K562 (cell line): ENCODE results near the gene STUB1. TPM values are rescaled to one million over a fixed set of nuclear protein-coding genes. Genes with fewer than 3 reads are reported as not detected.

ENCODE experiments used
- ATAC-seq: fragments of 200-7000 bp; cut with Tn5 transposase; 3 replicates; pipeline ENCODE4 v1.9.1; 2020; ENCODE audit warnings: moderate library complexity
- BruUV-seq: library from RNA; stranded (reverse); fragments of 400-500 nt; replicated peaks from 2 replicates; lab custom pipeline; 2021; lab: Mats Ljungman, UMichigan
- CTCF ChIA-PET: fragments of 300-600 bp; formaldehyde crosslinking; extraction: SDS; loops from one replicate; lab custom pipeline; 2021; ENCODE audit warnings: low intra/inter-chr PET ratio; lab: Yijun Ruan, JAX
- POLR2A ChIA-PET: fragments of 300-600, 350-650 bp; sonication (Branson Sonifier 250); formaldehyde crosslinking; extraction: SDS; loops from one replicate; lab custom pipeline; 2021; ENCODE audit warnings: antibody characterized with exemption, inconsistent platforms; lab: Yijun Ruan, JAX
- DNase-seq, 4 experiments: peaks; one replicate each; pipeline versions ENCODE4 v3.0.0 to v3.0.0-alpha.2; 2011 to 2018; ENCODE audit warnings: low spot score in 3 of 4, mixed read lengths in 3 of 4; ENCODE audit errors: extremely low read depth in 1 of 4
- FAIRE-seq: peaks from 2 replicates; lab custom pipeline; 2011; peaks lifted over from hg19 to GRCh38; lab: Jason Lieb, UNC
- H2AFZ ChIP-seq: 2 replicates; pipeline ENCODE4 v1.6.0; 2011; ENCODE audit warnings: low read depth, low read length, control low read depth, inconsistent platforms
- H3K27ac ChIP-seq: fragments of 200-600 bp; 3 replicates; pipeline ENCODE4 v1.8.0; 2011; ENCODE audit warnings: low read depth, mild to moderate bottlenecking, control low read depth, inconsistent platforms, low read length, moderate library complexity, mixed read lengths; ENCODE audit errors: extremely low read depth
- H3K27me3 ChIP-seq, 2 experiments: fragments of 300-600 bp in 1 of 2; 2 replicates in 1 of 2; 3 replicates in 1 of 2; pipeline versions ENCODE4 v1.6.0 to v1.8.0; 2011; ENCODE audit warnings: inconsistent platforms in 2 of 2, low read length in 2 of 2, mild to moderate bottlenecking in 1 of 2, mixed read lengths in 1 of 2, moderate library complexity in 1 of 2; ENCODE audit not compliant: control insufficient read depth in 2 of 2, insufficient read depth in 2 of 2
- H3K36me3 ChIP-seq: fragments of 300-600 bp; 3 replicates; pipeline ENCODE4 v1.8.0; 2011; ENCODE audit warnings: mild to moderate bottlenecking, low read length, inconsistent platforms; ENCODE audit not compliant: control insufficient read depth, insufficient read depth
- H3K4me1 ChIP-seq, 2 experiments: fragments of 200-600 bp in 1 of 2; replicated peaks in 1 of 2; 2 replicates in 1 of 2; 3 replicates in 1 of 2; pipeline versions ENCODE4 v1.5.1 to v1.8.0; 2011; ENCODE audit warnings: inconsistent platforms in 2 of 2, low read length in 2 of 2, mild to moderate bottlenecking in 1 of 2, mixed read lengths in 1 of 2, moderate library complexity in 1 of 2; ENCODE audit not compliant: control insufficient read depth in 2 of 2, insufficient read depth in 2 of 2
- H3K4me2 ChIP-seq: 2 replicates; pipeline ENCODE4 v1.6.1; 2011; ENCODE audit warnings: low read length, control low read depth, inconsistent platforms, mixed read lengths; ENCODE audit not compliant: insufficient read depth
- H3K4me3 ChIP-seq: fragments of 200-600 bp; sonication (generic), shearing (Covaris generic); 2 replicates; pipeline ENCODE4 v1.5.1; 2016; ENCODE audit warnings: control low read depth, inconsistent platforms
- H3K79me2 ChIP-seq: fragments of 200-600 bp; 3 replicates; pipeline ENCODE4 v1.8.0; 2011; ENCODE audit warnings: low read length, inconsistent platforms; ENCODE audit not compliant: control insufficient read depth, insufficient read depth
- H3K9ac ChIP-seq, 2 experiments: 2 replicates each; pipeline versions ENCODE4 v1.6.0 to v1.6.1; 2011; ENCODE audit warnings: low read depth in 2 of 2, low read length in 2 of 2, control low read depth in 1 of 2, inconsistent platforms in 1 of 2, mild to moderate bottlenecking in 1 of 2, mixed read lengths in 1 of 2; ENCODE audit not compliant: insufficient read depth in 1 of 2
- H3K9me1 ChIP-seq: one replicate; pipeline ENCODE4 v1.6.0; 2011; ENCODE audit warnings: inconsistent platforms, mild to moderate bottlenecking, low read length, moderate library complexity; ENCODE audit not compliant: control insufficient read depth, insufficient read depth
- H3K9me3 ChIP-seq: replicated peaks from 2 replicates; pipeline ENCODE4 v1.5.1; 2011; ENCODE audit warnings: low read depth, low read length, inconsistent platforms; ENCODE audit not compliant: control insufficient read depth, insufficient read depth
- H4K20me1 ChIP-seq: replicated peaks from 2 replicates; pipeline ENCODE4 v1.6.1; 2011; ENCODE audit warnings: low read length, inconsistent platforms, mixed read lengths; ENCODE audit not compliant: control insufficient read depth, insufficient read depth
- HNRNPL ChIP-seq: fragments of 200-400 bp; formaldehyde crosslinking; IDR thresholded peaks from 2 replicates; pipeline ENCODE4 v1.6.1; 2017; ENCODE audit warnings: low read depth, mild to moderate bottlenecking, low read length
- ZNF445 ChIP-seq: fragments of 250-450 bp; sonication (Bioruptor Pico); IDR thresholded peaks from 2 replicates; pipeline ENCODE4 v1.4.0; 2020; ENCODE audit warnings: low read depth, mild to moderate bottlenecking, moderate library complexity
- WGBS: fragments of 100-300 bp; shearing (Covaris generic); methylation state at CpG from one replicate; pipeline ENCODE4 v1.1.6; 2016; ENCODE audit warnings: low coverage, mixed read lengths; ENCODE audit not compliant: insufficient coverage; ENCODE audit errors: missing lambda C conversion rate; 5-methylcytosine and 5-hydroxymethylcytosine counted together
- in situ Hi-C: fragments of 300-500 bp; cut with MboI; formaldehyde crosslinking; loops from 4 replicates; pipeline ENCODE4 v1.15.0; 2018; ENCODE audit warnings: inconsistent platforms, mixed read lengths
- intact Hi-C: fragments of 100-400 bp; cut with micrococcal nuclease; formaldehyde crosslinking; loops from 2 replicates; pipeline ENCODE4 v1.14.2; 2022
- polyA plus RNA-seq, 8 experiments: library from polyadenylated mRNA; depleted of rRNA in 4 of 8; stranded (reverse) in 5 of 8; unstranded in 3 of 8; fragments of >200 nt; fragmentation: Nextera tagmentation in 2 of 8; fragmentation: Illumina TruSeq in 1 of 8; extraction: Ambion mirVana in 2 of 8; extraction: Trizol in 1 of 8; gene quantifications; 2 replicates each; pipeline versions ENCODE4 v1.2.1 to v1.2.3, GENCODE V29; 2011 to 2014; ENCODE audit warnings: inconsistent platforms in 1 of 8, missing spikeins in 1 of 8
- total RNA-seq, 7 experiments: library from RNA; depleted of rRNA in 6 of 7; stranded (reverse); fragments of >200 nt in 6 of 7; fragmentation: Illumina TruSeq in 2 of 7; extraction: Trizol in 2 of 7; gene quantifications; 2 replicates each; pipeline versions ENCODE4 v1.2.1 to v1.2.3, GENCODE V29; 2011 to 2021; ENCODE audit warnings: low replicate concordance in 1 of 7
- TF ChIP-seq, protein P1 (sequence below): sonication (generic); formaldehyde crosslinking; IDR thresholded peaks from 2 replicates; pipeline ENCODE4 v1.8.1; 2023; ENCODE audit warnings: mild to moderate bottlenecking, missing genetic modification reagents

STUB1 gene
- total and polyA plus RNA-seq, 9 of the 15 experiments (the other 6 are each of a cell fraction or from before 2014, with no cell fraction given): 10.6 to 251 (median 152) TPM

DNA sequence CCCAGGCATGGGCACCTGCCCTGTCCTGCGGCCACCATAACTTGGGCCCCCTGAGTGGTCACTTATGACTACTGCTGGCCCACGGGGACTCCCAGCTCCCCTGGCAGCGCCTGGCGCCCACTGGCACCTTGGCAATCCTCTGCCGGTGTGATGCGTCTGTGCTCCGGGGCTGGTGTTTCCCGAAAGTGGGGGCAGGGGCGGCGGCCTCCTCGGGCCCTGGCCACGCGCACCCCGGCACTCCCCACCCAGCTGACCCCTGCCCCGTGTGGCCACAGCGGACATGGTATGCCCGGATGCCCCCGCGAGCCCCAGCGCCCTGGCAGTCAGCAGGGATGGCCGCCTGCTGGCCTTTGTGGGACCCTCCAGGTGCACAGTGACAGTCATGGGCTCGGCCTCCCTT lies 22.7 kb upstream of the STUB1 start:
- no peak overlapping the region for H3K27ac ChIP-seq
- intact Hi-C loops: no loop called here
- CTCF ChIA-PET: no interaction called here

More for the DNA sequence above, 22.7 kb upstream of the STUB1 start:
- TF ChIP-seq, protein P1, sequence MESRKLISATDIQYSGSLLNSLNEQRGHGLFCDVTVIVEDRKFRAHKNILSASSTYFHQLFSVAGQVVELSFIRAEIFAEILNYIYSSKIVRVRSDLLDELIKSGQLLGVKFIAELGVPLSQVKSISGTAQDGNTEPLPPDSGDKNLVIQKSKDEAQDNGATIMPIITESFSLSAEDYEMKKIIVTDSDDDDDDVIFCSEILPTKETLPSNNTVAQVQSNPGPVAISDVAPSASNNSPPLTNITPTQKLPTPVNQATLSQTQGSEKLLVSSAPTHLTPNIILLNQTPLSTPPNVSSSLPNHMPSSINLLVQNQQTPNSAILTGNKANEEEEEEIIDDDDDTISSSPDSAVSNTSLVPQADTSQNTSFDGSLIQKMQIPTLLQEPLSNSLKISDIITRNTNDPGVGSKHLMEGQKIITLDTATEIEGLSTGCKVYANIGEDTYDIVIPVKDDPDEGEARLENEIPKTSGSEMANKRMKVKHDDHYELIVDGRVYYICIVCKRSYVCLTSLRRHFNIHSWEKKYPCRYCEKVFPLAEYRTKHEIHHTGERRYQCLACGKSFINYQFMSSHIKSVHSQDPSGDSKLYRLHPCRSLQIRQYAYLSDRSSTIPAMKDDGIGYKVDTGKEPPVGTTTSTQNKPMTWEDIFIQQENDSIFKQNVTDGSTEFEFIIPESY (CRISPR knock-in tag): peak; percentile 44; the same call in 1 of the 2 replicates
- TF ChIP-seq ZNF445 (CRISPR knock-in tag) (no peak), HNRNPL (peak; percentile 77; the same call in 1 of the 2 replicates)
- H3K4me3 ChIP-seq: no peak overlapping the region
- H3K4me2 ChIP-seq: no peak overlapping the region
- POLR2A ChIA-PET: no interaction called here
- no peaks in the 10 kb centered on the region for H3K9me1 ChIP-seq
- in situ Hi-C loops: no loop called here
- BruUV-seq: no TSS peak
- FAIRE-seq (no peak), ATAC-seq (no peak), DNase-seq (no peak)
- no peaks in the 10 kb centered on the region for H3K36me3 ChIP-seq
- no peaks in the 10 kb centered on the region; the same call in 2 of the 3 replicates for H3K79me2 ChIP-seq
- no peak overlapping the region for H2AFZ ChIP-seq
- H3K9ac ChIP-seq: peak overlapping the region in 1 of 2 experiments; percentile 45; a peak in 1 of 4 replicates
- WGBS: 95% methylated on average over 12 of the region's 22 CpGs
- no peaks in the 10 kb centered on the region for H4K20me1 ChIP-seq
- H3K4me1 ChIP-seq: peaks cover 2 to 94% of the 10 kb centered on the region in 2 experiments; a peak in 4 of 5 replicates
- no peaks in the 10 kb centered on the region for H3K9me3 ChIP-seq
- no peaks in the 10 kb centered on the region for H3K27me3 ChIP-seq
